ENCODE results near the gene TMEM143. TPM values are rescaled to one million over a fixed set of nuclear protein-coding genes. Genes with fewer than 3 reads are reported as not detected.

TMEM143 gene
- total RNA-seq (10 to 100 TPM in 4 of 7 donors, 1 to 10 TPM in 3; 8.7 to 14.8 (median 12.5) TPM), polyA plus RNA-seq (1 to 10 TPM; 5.8 to 7.7 (median 7.0) TPM)
- long read RNA-seq, donor 1, partial matches to known transcripts, result 0 of 1 reads
- long read RNA-seq, donor 1, other reads (novel, unspliced or antisense), result 0 of 1 reads
- long read RNA-seq, donor 2, result 0 reads

- DNase-seq, result peak; percentile 100
- peaks cover 0 to 23% (median 18%) of the 10 kb centered on the region in 6 donors for H3K4me1 ChIP-seq
- no peaks in the 10 kb centered on the region for H3K9me3 ChIP-seq
- peak in 4 of 11 experiments; percentile 11 to 49 (median 22) for TF ChIP-seq CTCF (IDR thresholded peaks at IDR 0.05 in 8 of 11, conservative IDR thresholded peaks at IDR 0.05 in 3 of 11)
- no peak for TF ChIP-seq POLR2A (IDR thresholded peaks at IDR 0.05)
- peak; percentile 87 to 92 (median 91) for TF ChIP-seq POLR2AphosphoS5 (IDR thresholded peaks at IDR 0.05)
- intact Hi-C loops (cut with DNase I; ENCODE audit: low total_unique reads), result no loop called here
- H3K27ac ChIP-seq, result peak within 1 kb of the TSS; percentile 89 to 98 (median 96)
- H3K36me3 ChIP-seq, result peaks cover 0 to 12% (median 0%) of the 10 kb centered on the region in 6 donors
- peak within 1 kb of the TSS; percentile 49 to 72 (median 58) for H3K4me3 ChIP-seq
- no peaks in the 10 kb centered on the region for H3K27me3 ChIP-seq (replicated peaks in 1 of 7)
- 0 to 1% (median 1%) methylated on average over 47 to 59 of the region's 59 CpGs for WGBS, 5 donors
Observed at GRCh38 chr19:48363810-48364597, at the start of gene TMEM143, which contains the start of gene SYNGR4. Gene TMEM143, minus strand, starts transcription at chr19:48363940. Its CDS starts 20 bp downstream, at chr19:48363920. Gene SYNGR4, plus strand, starts transcription at chr19:48364367. Its CDS starts 1,476 bp downstream, at chr19:48365843.

GRCh38 chr19:48405850-48406249, 42.1 kb upstream of the TMEM143 start:
- DNase-seq, result no peak
- intact Hi-C loops (cut with DNase I; ENCODE audit: low total_unique reads), result no loop called here
- 72 to 79% (median 76%) methylated on average over 13 of the region's 13 CpGs for WGBS, 5 donors
- no peak overlapping the region for H3K27ac ChIP-seq
- peaks cover 0 to 8% (median 2%) of the 10 kb centered on the region in 6 donors for H3K4me1 ChIP-seq
- peaks cover 0 to 5% (median 0%) of the 10 kb centered on the region in 8 donors for H3K9me3 ChIP-seq
- H3K36me3 ChIP-seq, result no peaks in the 10 kb centered on the region
- TF ChIP-seq CTCF (IDR thresholded peaks at IDR 0.05 in 8 of 11, conservative IDR thresholded peaks at IDR 0.05 in 3 of 11), result no peak
- no peak for TF ChIP-seq POLR2AphosphoS5 (IDR thresholded peaks at IDR 0.05)
- TF ChIP-seq POLR2A (IDR thresholded peaks at IDR 0.05), result no peak
- H3K4me3 ChIP-seq, result no peak overlapping the region
- peaks cover 0 to 22% (median 0%) of the 10 kb centered on the region in 7 donors for H3K27me3 ChIP-seq (replicated peaks in 1 of 7)

- 85 to 91% (median 88%) methylated on average over 22 to 27 of the region's 27 CpGs for WGBS, 5 donors
- intact Hi-C loops (cut with DNase I; ENCODE audit: low total_unique reads), result no loop called here
Observed at GRCh38 chr19:48405010-48405659, 41.4 kb upstream of the TMEM143 start.

More at GRCh38 chr19:48405010-48405659, 41.4 kb upstream of the TMEM143 start:
- H3K27ac ChIP-seq, result no peak overlapping the region
- no peak for DNase-seq
- H3K4me1 ChIP-seq, result peaks cover 0 to 12% (median 3%) of the 10 kb centered on the region in 6 donors
- H3K9me3 ChIP-seq, result peaks cover 0 to 5% (median 0%) of the 10 kb centered on the region in 8 donors
- H3K27me3 ChIP-seq (replicated peaks in 1 of 7), result peaks cover 0 to 22% (median 0%) of the 10 kb centered on the region in 7 donors
- H3K4me3 ChIP-seq, result no peak overlapping the region
- TF ChIP-seq CTCF (IDR thresholded peaks at IDR 0.05 in 8 of 11, conservative IDR thresholded peaks at IDR 0.05 in 3 of 11) (no peak), POLR2AphosphoS5 (IDR thresholded peaks at IDR 0.05) (no peak), POLR2A (IDR thresholded peaks at IDR 0.05) (no peak)
- no peaks in the 10 kb centered on the region for H3K36me3 ChIP-seq
